ENCODE data around the gene TOP3B.

GRCh38 chr22:21964918-21965484 is 17.6 kb downstream of the TOP3B start:
- TF ChIP-seq POLR2AphosphoS5 (IDR thresholded peaks at IDR 0.05) (no peak), CTCF (IDR thresholded peaks at IDR 0.05) (no peak), POLR2A (IDR thresholded peaks at IDR 0.05) (no peak), EP300 (IDR thresholded peaks at IDR 0.05; ENCODE audit: low read depth) (no peak)

Measured in transverse colon (tissue), 4 donors.